GM19438 (cell line): ENCODE data around the gene MAGI3.
"Not testable (repeated sequence)": the region's sequence is repeated elsewhere in the genome, so short reads cannot be mapped to it uniquely, and the experiment has no call there.

ENCODE experiments used
- ATAC-seq: cut with Tn5 transposase; IDR thresholded peaks from one replicate; pipeline ENCODE4 v1.9.1; 2021; ENCODE audit warnings: low read depth; ENCODE audit not compliant: unreplicated experiment

Gene MAGI3

DNA sequence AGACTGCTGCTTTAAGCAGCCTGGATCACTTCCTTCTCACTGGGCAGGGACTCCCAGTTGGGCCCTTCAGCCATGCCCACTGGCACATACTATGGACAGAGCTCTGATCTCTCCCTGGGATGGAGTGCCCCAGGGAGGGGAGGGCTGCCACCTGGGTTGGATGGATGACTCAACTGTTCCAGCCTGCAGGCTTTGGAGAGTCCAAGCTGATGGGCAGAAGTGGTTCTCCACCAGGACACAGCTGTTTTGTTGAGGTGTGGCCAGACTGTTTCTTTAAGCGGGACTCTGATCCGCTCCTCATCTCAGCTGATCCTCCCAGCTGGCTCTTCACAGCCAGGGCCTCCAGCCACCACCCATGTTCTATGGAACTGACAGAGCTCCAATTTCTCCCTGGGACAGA, 166.9 kb downstream of the MAGI3 start:
- ATAC-seq: no peak

- no peak for ATAC-seq
Measured at GRCh38 chr1:113565621-113566020, 175.3 kb downstream of the MAGI3 start.

- no peak for ATAC-seq
Measured at GRCh38 chr1:113567427-113567826, 177.1 kb downstream of the MAGI3 start.

DNA sequence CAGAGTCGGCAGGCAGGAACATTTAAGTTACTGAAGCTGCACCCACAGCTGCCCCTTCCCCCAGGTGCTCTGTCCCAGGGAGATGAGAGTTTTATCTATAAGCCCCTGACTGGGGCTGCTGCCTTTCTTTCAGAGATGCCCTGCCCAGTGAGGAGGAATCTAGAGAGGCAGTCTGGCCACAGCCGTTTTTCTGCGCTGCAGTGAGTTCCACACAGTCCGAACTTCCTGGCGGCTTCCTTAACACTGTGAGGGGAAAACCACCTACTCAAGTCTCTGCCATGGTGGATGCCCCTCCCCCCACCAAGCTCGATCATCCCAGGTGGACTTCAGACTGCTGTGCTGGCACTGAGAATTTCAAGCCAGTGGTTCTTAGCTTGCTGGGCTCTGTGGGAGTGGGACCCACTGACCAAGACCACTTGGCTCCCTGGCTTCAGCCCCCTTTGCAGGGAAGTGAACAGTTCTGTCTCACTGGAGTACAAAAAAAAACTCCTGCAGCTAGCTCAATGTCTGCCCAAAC, 185.5 kb downstream of the MAGI3 start:
- not testable (repeated sequence) for ATAC-seq

DNA sequence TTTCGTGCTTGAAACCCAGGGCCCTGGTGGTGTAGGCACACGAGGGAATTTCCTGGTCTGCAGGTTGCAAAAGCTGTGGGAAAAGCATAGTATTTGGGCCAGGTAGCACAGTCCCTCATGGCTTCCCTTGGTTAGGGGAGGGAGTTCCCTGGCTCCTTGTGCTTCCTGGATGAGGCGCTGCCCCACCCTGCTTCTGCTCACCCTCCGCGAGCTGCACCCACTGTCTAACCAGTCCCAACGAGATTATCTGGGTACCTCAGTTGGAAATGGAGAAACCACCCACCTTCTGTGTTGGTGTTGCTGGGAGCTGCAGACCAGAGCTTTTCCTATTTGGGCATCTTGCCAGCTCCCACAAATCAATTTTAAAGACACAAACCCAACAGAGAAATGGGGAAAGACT, 186.0 kb downstream of the MAGI3 start:
- no peak for ATAC-seq

GRCh38 chr1:113579256-113580018, 189.1 kb downstream of the MAGI3 start:
- ATAC-seq: no peak

DNA sequence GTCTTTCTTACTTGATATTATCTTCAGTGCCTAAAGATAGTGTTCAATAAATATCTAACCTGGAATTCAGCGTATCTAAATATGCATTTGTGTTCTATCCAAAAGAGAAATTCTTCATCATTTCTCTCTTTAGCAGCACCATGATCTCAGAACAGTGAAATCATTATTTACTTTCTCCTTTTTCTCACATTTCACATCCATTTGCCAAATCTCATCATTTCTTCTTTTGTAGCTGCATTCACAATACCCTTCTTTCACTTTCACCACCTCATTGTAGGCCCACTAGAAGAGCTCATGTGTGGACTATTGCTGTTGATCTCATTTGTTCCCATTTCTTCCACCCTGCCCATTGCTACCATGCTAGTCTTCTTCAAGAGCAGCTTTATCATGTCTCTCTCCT, 191.0 kb downstream of the MAGI3 start:
- no peak for ATAC-seq

DNA sequence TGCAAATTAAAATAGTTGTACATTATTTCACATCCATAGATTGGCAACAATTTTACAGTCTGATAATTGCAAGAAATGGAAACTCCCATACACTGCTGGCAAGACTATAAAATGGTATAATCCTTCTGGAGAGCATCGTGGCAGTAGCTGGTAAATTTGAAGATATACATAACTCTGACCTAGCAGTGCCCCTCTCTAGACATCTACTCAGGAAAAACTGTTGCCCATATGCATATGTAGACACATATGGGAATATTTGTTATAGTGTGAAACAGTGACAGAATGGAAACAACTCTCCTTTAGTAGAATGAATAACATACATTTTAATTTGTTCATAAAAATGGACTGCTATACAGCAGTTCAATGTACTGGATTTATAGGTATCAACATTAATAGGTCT, 191.8 kb downstream of the MAGI3 start:
- no peak for ATAC-seq

- ATAC-seq: no peak
Measured at GRCh38 chr1:113587475-113587874, 197.2 kb downstream of the MAGI3 start.

GRCh38 chr1:113592230-113592629, 201.9 kb downstream of the MAGI3 start:
- no peak for ATAC-seq

DNA sequence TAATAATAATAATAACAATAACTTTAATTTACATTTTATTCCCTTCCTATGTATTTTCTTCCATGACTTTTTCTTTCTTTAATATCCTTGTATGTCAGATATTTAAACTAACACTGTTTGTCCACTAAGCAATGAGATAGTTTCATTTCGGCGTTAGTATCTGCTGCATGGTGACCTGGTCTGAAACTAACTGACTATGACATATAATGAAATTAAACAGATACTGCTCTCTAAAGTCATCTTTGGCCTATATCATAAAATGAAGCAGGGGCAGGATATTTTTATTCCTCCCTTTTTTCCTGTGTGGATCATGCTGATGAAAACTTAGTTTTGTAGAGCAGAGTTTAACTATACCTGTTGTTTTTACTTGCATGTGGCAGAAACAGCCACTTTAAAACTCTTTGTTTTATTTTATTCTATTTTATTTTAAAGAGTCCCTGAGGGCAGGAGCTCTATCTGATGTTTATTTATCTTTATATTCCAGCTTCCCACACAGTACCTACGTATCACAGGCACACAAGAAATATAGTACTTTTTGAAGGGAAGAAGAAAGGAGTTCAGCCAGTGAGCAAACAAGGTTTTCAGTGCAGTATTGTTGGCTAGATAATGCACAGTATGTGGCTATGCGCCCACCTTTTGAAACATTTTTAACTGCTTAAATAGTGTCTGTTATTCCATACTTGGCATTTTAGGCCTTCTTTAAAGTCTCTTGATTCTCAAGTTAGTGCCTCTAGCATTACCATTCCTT, 203.4 kb downstream of the MAGI3 start:
- ATAC-seq: no peak

DNA sequence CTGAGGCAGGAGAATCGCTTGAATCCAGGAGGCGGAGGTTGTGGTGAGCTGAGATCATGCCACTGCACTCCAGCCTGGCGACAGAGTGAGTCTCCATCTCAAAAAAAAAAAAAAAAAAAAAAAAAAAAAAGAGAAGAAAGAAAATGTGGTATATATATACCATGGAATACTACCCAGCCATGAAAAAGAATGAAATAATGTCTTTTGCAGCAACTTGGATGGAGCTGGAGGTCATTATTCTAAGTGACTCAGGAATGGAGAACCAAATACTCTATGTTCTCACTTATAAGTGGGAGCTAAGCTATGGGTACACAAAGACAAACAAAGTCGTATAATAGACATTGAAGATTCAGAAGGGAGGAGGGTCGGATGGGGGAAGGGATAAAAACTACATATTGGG, 214.2 kb downstream of the MAGI3 start:
- not testable (repeated sequence) for ATAC-seq

- no peak for ATAC-seq
Measured at GRCh38 chr1:113605146-113605545, 214.8 kb downstream of the MAGI3 start.

DNA sequence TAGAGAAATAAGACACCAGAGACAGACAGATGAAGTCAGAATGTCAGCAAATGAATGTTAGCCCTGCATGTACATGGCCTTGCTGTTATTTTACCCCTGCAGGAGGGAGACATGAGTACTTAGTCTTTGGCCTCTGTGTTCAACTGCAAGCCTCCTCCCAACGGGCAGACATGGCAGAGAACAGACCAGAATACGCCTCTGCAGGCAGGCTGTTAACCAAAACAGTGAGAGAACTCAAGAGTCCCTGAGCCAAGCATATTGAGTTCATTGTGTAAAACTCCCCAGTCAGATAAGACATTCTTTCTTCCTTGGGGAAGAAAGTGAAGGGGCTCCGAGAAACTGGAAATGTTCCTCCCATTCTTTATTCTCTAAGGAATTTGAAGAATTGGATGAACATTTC, 218.1 kb downstream of the MAGI3 start:
- no peak for ATAC-seq

DNA sequence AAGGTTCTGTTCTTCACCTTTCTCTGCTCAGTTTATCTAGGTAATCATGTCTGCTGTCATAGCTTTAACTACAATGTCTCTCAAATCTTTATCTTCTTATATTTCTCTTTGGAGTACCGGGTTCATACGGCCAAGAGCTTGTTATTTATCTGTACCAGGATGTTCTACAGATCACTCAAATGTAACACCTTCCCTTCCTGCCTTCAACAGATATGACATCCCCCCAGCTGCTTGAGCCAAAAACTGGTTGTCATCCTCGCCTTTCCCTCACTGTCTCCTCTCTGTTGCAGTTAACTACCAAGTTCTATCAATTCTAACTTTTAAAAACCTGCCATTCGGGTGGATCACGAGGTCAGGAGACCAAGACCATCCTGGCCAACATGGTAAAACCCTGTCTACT, 220.1 kb downstream of the MAGI3 start:
- ATAC-seq: no peak

GRCh38 chr1:113615425-113615824, 225.1 kb downstream of the MAGI3 start:
- no peak for ATAC-seq

DNA sequence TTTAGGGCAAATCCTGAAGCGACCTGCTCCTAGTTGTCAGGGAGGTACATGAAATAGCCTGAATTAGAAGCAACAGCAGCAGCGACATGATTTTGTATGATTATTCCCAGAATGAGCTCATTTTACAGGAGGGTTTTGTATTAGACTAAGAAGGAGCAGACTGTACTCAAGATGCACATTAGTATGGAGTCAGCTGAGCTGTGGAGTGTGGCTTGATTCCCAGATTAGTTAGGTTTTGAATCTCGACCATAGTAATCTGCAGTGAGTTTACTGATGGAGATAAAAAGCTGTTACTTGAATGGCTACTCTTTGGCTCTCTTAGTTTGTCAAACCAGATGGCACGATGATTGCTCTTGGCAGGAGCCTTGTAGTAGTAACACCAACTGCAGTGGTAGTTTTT, 225.8 kb downstream of the MAGI3 start:
- ATAC-seq: no peak

GRCh38 chr1:113617438-113618141, 227.3 kb downstream of the MAGI3 start:
- ATAC-seq: no peak

GRCh38 chr1:113628997-113629396, 238.7 kb downstream of the MAGI3 start:
- ATAC-seq: no peak

DNA sequence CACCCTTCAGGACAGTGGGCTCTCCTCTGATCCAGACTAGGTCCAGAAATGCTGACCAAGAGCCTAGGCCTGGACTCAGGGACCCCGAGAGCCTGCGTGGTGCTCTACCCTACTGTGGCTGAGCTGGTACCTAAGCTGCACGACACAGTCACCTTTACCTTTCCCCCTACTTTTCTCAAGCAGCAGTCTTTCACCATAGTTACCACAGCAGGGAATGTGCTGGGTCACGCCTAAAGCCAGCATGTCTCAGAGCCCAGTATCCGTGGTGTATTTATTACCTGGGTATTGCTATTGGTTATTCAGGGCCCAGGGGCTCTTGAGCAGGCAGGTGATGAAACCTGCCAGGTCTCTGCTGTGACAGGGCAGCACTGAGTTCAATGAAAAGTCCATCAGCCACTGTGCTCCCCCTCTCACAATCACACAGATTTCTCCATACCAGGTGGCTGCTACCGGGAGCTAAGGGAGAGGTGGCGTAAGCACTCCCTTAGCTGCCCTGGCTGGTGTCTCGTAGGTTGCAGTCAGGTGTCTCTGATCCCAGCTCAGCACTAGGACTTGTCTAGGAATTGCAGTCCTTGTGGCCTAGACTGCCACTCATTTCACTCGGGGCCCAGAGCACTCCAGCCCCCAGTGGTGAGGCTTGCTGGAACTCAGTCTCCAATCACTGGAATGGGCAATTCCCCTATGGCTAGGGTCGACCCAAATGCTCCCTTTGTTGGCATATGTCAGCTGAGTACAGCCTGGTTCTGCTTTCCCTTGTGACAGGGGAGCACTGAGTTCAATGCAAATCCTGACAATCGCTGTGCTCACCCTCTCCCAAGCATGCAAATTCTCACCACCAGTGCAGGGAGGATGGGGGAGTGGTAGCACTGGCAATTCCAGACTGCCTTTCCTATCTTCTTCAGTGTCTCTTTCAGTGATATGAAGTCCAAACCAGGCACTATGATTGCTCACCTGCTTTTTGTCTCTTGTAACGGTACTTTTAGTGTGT, 240.3 kb downstream of the MAGI3 start:
- no peak for ATAC-seq
